ENCODE data around the gene NXPE4. TPM values are rescaled to one million over a fixed set of nuclear protein-coding genes. Genes with fewer than 3 reads are reported as not detected.

Gene NXPE4
- polyA plus RNA-seq, 3 donors = not detected

- no peaks in the 10 kb centered on the region for H3K27me3 ChIP-seq (ENCODE audit: control insufficient read depth in 2 of 2, insufficient read depth in 2 of 2, low read length in 2 of 2)
- no peak overlapping the region for H2AFZ ChIP-seq (ENCODE audit: insufficient read depth, low read depth, low read length, poor library complexity, severe bottlenecking)
- no peak overlapping the region for H3K27ac ChIP-seq (ENCODE audit: low read depth in 1 of 2, low read length in 2 of 2)
- Mint-ChIP-seq H3K27me3 (ENCODE audit: low read depth in 3 of 3) (peaks cover 0 to 3% (median 0%) of the 10 kb centered on the region in 3 donors), H3K9me3 (peaks cover 2 to 4% (median 4%) of the 10 kb centered on the region in 7 donors), H3K27ac (no peak overlapping the region), H3K4me1 (no peaks in the 10 kb centered on the region), H3K36me3 (no peaks in the 10 kb centered on the region), H3K4me3 (no peak overlapping the region)
- WGBS (ENCODE audit: insufficient coverage) = no CpG with 5 or more reads among the region's 3 CpGs
- H3K4me1 ChIP-seq (ENCODE audit: control insufficient read depth in 1 of 2, insufficient read depth in 2 of 2, low read length in 2 of 2) = no peaks in the 10 kb centered on the region
- no peaks in the 10 kb centered on the region for H3K79me2 ChIP-seq (ENCODE audit: insufficient read depth, low read length)
- H3K9ac ChIP-seq (ENCODE audit: insufficient read depth, low read length, poor library complexity, severe bottlenecking) = no peak overlapping the region
- H3K4me3 ChIP-seq (replicated peaks in 1 of 3; ENCODE audit: low read depth in 2 of 3, low read length in 3 of 3) = no peak overlapping the region
- intact Hi-C loops (cut with micrococcal nuclease) = no loop called here
- H3K4me2 ChIP-seq (replicated peaks; ENCODE audit: extremely low read depth, low read length, poor library complexity, severe bottlenecking) = no peak overlapping the region
- H3K36me3 ChIP-seq (replicated peaks in 1 of 2; ENCODE audit: control insufficient read depth in 1 of 2, insufficient read depth in 2 of 2, low read length in 2 of 2) = no peaks in the 10 kb centered on the region
- H4K20me1 ChIP-seq (ENCODE audit: insufficient read depth, low read length) = no peaks in the 10 kb centered on the region
- no peak for DNase-seq
- TF ChIP-seq, protein P1, sequence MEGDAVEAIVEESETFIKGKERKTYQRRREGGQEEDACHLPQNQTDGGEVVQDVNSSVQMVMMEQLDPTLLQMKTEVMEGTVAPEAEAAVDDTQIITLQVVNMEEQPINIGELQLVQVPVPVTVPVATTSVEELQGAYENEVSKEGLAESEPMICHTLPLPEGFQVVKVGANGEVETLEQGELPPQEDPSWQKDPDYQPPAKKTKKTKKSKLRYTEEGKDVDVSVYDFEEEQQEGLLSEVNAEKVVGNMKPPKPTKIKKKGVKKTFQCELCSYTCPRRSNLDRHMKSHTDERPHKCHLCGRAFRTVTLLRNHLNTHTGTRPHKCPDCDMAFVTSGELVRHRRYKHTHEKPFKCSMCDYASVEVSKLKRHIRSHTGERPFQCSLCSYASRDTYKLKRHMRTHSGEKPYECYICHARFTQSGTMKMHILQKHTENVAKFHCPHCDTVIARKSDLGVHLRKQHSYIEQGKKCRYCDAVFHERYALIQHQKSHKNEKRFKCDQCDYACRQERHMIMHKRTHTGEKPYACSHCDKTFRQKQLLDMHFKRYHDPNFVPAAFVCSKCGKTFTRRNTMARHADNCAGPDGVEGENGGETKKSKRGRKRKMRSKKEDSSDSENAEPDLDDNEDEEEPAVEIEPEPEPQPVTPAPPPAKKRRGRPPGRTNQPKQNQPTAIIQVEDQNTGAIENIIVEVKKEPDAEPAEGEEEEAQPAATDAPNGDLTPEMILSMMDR (IDR thresholded peaks at IDR 0.05) = no peak
- H3K9me3 ChIP-seq (replicated peaks in 1 of 2; ENCODE audit: control insufficient read depth in 1 of 2, insufficient read depth in 1 of 2, low read length in 2 of 2) = no peaks in the 10 kb centered on the region
Measured at GRCh38 chr11:114562166-114562916, 33.2 kb downstream of the NXPE4 start.

DNA sequence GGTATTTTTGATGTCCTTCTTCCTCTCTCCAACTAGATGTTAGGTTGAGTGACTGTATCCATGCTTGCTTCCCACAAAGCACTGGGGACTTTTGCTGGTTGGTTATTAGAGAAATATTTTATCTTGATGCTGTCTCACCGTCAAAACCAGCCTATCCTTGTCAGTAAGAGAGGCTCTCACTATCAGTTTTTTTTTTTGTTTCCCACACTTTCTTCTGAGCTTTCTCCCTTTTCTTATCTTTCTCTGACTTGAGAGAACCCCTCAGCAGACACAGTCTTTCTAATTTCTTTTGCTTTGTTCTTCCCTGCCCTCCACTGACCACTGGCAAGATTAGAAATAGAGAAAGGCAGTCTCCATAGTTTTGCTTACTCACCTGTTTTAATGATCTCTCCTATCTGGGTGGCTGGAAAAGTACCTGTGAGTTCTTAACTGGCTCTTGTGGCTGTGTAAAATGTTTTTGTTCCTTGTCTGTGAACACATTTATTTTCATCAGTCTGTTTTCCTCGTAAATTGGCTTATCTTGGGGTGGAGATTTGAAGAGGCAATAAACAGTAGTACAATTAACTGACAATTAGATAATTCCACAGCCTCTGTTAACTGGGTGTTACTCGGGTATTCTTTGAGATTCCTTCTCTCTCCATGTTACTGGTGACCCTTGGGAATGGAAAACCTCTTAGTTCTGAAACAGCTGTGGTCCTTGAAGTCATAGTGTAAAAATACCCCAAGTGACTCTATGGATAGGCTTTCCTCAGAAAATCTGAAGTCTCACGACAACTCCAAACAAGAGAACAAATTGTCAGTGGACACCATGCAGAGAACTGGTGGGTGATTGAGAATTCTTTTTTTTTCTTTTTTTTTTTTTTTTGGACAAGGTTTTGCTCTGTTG is 35.9 kb downstream of the NXPE4 start, which contains the start of gene NXPE1:
NXPE1 (minus strand) TSS at position 457 of the 886 bp plus-strand sequence. CDS start 8,680 bp downstream, outside the sequence.
- no peaks in the 10 kb centered on the region for H3K36me3 Mint-ChIP-seq
- WGBS (ENCODE audit: insufficient coverage) = 100% methylated on average over 1 of the region's 4 CpGs
- H3K36me3 ChIP-seq (replicated peaks in 1 of 2; ENCODE audit: control insufficient read depth in 1 of 2, insufficient read depth in 2 of 2, low read length in 2 of 2) = no peaks in the 10 kb centered on the region
- H3K4me3 ChIP-seq (replicated peaks in 1 of 3; ENCODE audit: low read depth in 2 of 3, low read length in 3 of 3) = no peak within 1 kb of the TSS
- no peaks in the 10 kb centered on the region for H4K20me1 ChIP-seq (ENCODE audit: insufficient read depth, low read length)
- H3K9me3 Mint-ChIP-seq = peaks cover 0 to 4% (median 2%) of the 10 kb centered on the region in 7 donors
- H3K9me3 ChIP-seq (replicated peaks in 1 of 2; ENCODE audit: control insufficient read depth in 1 of 2, insufficient read depth in 1 of 2, low read length in 2 of 2) = no peaks in the 10 kb centered on the region
- no peak within 1 kb of the TSS for H3K9ac ChIP-seq (ENCODE audit: insufficient read depth, low read length, poor library complexity, severe bottlenecking)
- no peak within 1 kb of the TSS for H3K27ac ChIP-seq (ENCODE audit: low read depth in 1 of 2, low read length in 2 of 2)
- no peak within 1 kb of the TSS for H2AFZ ChIP-seq (ENCODE audit: insufficient read depth, low read depth, low read length, poor library complexity, severe bottlenecking)
- no peaks in the 10 kb centered on the region for H3K4me1 Mint-ChIP-seq
- no peaks in the 10 kb centered on the region for H3K4me1 ChIP-seq (ENCODE audit: control insufficient read depth in 1 of 2, insufficient read depth in 2 of 2, low read length in 2 of 2)
- intact Hi-C loops (cut with micrococcal nuclease) = no loop called here
- no peak within 1 kb of the TSS for H3K4me3 Mint-ChIP-seq
- H3K27ac Mint-ChIP-seq = no peak within 1 kb of the TSS
- no peak for DNase-seq
- H3K4me2 ChIP-seq (replicated peaks; ENCODE audit: extremely low read depth, low read length, poor library complexity, severe bottlenecking) = no peak within 1 kb of the TSS
- TF ChIP-seq, protein P1 (IDR thresholded peaks at IDR 0.05) = no peak
- H3K79me2 ChIP-seq (ENCODE audit: insufficient read depth, low read length) = no peaks in the 10 kb centered on the region
- H3K27me3 ChIP-seq (ENCODE audit: control insufficient read depth in 2 of 2, insufficient read depth in 2 of 2, low read length in 2 of 2) = no peaks in the 10 kb centered on the region
- H3K27me3 Mint-ChIP-seq (ENCODE audit: low read depth in 3 of 3) = peaks cover 0 to 3% (median 0%) of the 10 kb centered on the region in 3 donors

All from CD14-positive monocyte (primary cell).